Spleen (tissue), 11 donors: ENCODE data around the gene AIG1. TPM values are rescaled to one million over a fixed set of nuclear protein-coding genes. Genes with fewer than 3 reads are reported as not detected.

Experiments
- DNase-seq: peaks from one replicate; pipeline ENCODE4 v3.0.0-alpha.2; 2020
- H3K27ac ChIP-seq, 8 donors: fragments of 200-600 bp; sonication (generic) in 7 of 8; 1 replicate in 4 of 8; 2 replicates in 4 of 8; pipeline versions ENCODE4 v1.5.0 to v1.8.0; 2016 to 2021; ENCODE audit warnings: inconsistent platforms in 4 of 8, mild to moderate bottlenecking in 4 of 8, moderate library complexity in 1 of 8
- H3K27me3 ChIP-seq, 7 donors: fragments of 200-600 bp; sonication (generic) in 6 of 7; replicated peaks in 1 of 7; 1 replicate in 4 of 7; 2 replicates in 3 of 7; pipeline versions ENCODE4 v1.5.0 to v1.8.0; 2016 to 2021; ENCODE audit warnings: inconsistent platforms in 3 of 7, mild to moderate bottlenecking in 1 of 7
- H3K36me3 ChIP-seq, 6 donors: fragments of 200-600 bp; sonication (generic) in 5 of 6; 1 replicate in 4 of 6; 2 replicates in 2 of 6; pipeline versions ENCODE4 v1.5.0 to v1.8.0; 2016 to 2021; ENCODE audit warnings: inconsistent platforms in 2 of 6
- H3K4me1 ChIP-seq, 6 donors: fragments of 200-600 bp; sonication (generic) in 5 of 6; 1 replicate in 3 of 6; 2 replicates in 3 of 6; pipeline versions ENCODE4 v1.5.0 to v1.8.0; 2016 to 2021; ENCODE audit warnings: inconsistent platforms in 3 of 6
- H3K4me3 ChIP-seq, 8 donors: fragments of 200-600 bp; sonication (generic) in 7 of 8; 1 replicate in 4 of 8; 2 replicates in 4 of 8; pipeline versions ENCODE4 v1.5.0 to v1.8.0; 2016 to 2021; ENCODE audit warnings: inconsistent platforms in 4 of 8, mild to moderate bottlenecking in 4 of 8, moderate library complexity in 2 of 8
- H3K9me3 ChIP-seq, 8 donors: fragments of 200-600 bp; sonication (generic) in 7 of 8; 1 replicate in 4 of 8; 2 replicates in 4 of 8; pipeline versions ENCODE4 v1.5.0 to v1.8.0; 2016 to 2021; ENCODE audit warnings: inconsistent platforms in 4 of 8
- CTCF ChIP-seq, 11 experiments: fragments of 200-600 bp in 7 of 11; fragments of 450-650 bp in 4 of 11; sonication (generic) in 4 of 11; IDR thresholded peaks in 8 of 11; conservative IDR thresholded peaks in 3 of 11; 1 replicate in 7 of 11; 2 replicates in 4 of 11; pipeline versions ENCODE4 v1.4.0 to v1.8.0; 2016 to 2021; ENCODE audit warnings: antibody characterized with exemption in 11 of 11, inconsistent platforms in 4 of 11, mild to moderate bottlenecking in 1 of 11
- POLR2A ChIP-seq, 3 donors: fragments of 450-650 bp; IDR thresholded peaks; one replicate each; pipeline ENCODE4 v1.5.1; 2017; ENCODE audit warnings: antibody characterized with exemption in 3 of 3, mild to moderate bottlenecking in 1 of 3
- POLR2AphosphoS5 ChIP-seq, 3 donors: sonication (generic); formaldehyde crosslinking; IDR thresholded peaks; one replicate each; pipeline ENCODE4 v1.5.1; 2017; ENCODE audit warnings: antibody characterized with exemption in 3 of 3
- WGBS, 5 donors: extraction: QIAGEN DNeasy Blood & Tissue Kit in 3 of 5; methylation state at CpG; one replicate each; pipeline versions ENCODE4 v1.1.5 to v1.1.7; 2013 to 2018; 5-methylcytosine and 5-hydroxymethylcytosine counted together
- intact Hi-C: fragments of 100-400 bp; cut with DNase I; formaldehyde crosslinking; loops from one replicate; pipeline ENCODE4 v1.15.0; 2023; ENCODE audit warnings: low total_unique reads
- polyA plus RNA-seq, 3 donors: library from polyadenylated mRNA; stranded (reverse); fragments of 200-250 nt; gene quantifications; one replicate each; pipeline ENCODE4 v1.2.1, GENCODE V29; 2013
- total RNA-seq, 7 donors: library from RNA; depleted of rRNA in 3 of 7; stranded (reverse); fragments of >200 nt in 3 of 7; fragmentation: NEBNext Ultra II Directional in 4 of 7; extraction: Animal tissue kit (Norgen Biotek cat#: 25700) in 4 of 7; gene quantifications; one replicate each; pipeline versions ENCODE4 v1.1.0 to v1.2.1, GENCODE V29; 2016 to 2021
- donor health status: healthy with polysubstance abuse.
- donor health status: DM: no; HTN: no; CAD: no; lungs with moderate emphysema.
- donor health status: DM: no; HTN: no; CAD: no.
- donor health status: Bipolar disorder and iron deficiency.
- donor health status: healthy.
- donor health status: DM: no; HTN: no; CAD: no.
- donor health status: DM: yes; HTN: yes; CAD: no.

Gene AIG1
- total and polyA plus RNA-seq, 10 donors, result 14.3 to 38.0 (median 27.9) TPM

- Histone ChIP-seq H3K4me3 (no peak overlapping the region), H3K27ac (no peak overlapping the region), H3K36me3 (no peaks in the 10 kb centered on the region), H3K27me3 (no peaks in the 10 kb centered on the region), H3K9me3 (peaks cover 0 to 11% (median 0%) of the 10 kb centered on the region in 8 donors), H3K4me1 (no peaks in the 10 kb centered on the region)
- no peak for DNase-seq
- WGBS, 5 donors, result 75 to 97% (median 89%) methylated on average over 3 of the region's 3 CpGs
- intact Hi-C loops, result no loop called here
- no peak for TF ChIP-seq POLR2AphosphoS5 (IDR thresholded peaks at IDR 0.05)
- TF ChIP-seq CTCF (IDR thresholded peaks at IDR 0.05 in 8 of 11, conservative IDR thresholded peaks at IDR 0.05 in 3 of 11), result no peak
- TF ChIP-seq POLR2A (IDR thresholded peaks at IDR 0.05), result no peak
Observed at GRCh38 chr6:143213859-143214376, 153.2 kb downstream of the AIG1 start.

GRCh38 chr6:143215363-143215762 lies 154.7 kb downstream of the AIG1 start:
- Histone ChIP-seq H3K4me1 (no peaks in the 10 kb centered on the region), H3K4me3 (no peak overlapping the region), H3K36me3 (no peaks in the 10 kb centered on the region), H3K27ac (no peak overlapping the region), H3K9me3 (no peaks in the 10 kb centered on the region), H3K27me3 (no peaks in the 10 kb centered on the region)
- 75 to 89% (median 83%) methylated on average over 2 of the region's 2 CpGs for WGBS, 5 donors
- no peak for DNase-seq
- TF ChIP-seq CTCF (IDR thresholded peaks at IDR 0.05 in 8 of 11, conservative IDR thresholded peaks at IDR 0.05 in 3 of 11) (no peak), POLR2A (IDR thresholded peaks at IDR 0.05) (no peak), POLR2AphosphoS5 (IDR thresholded peaks at IDR 0.05) (no peak)
- intact Hi-C loops, result no loop called here

GRCh38 chr6:143215771-143216170 lies 155.1 kb downstream of the AIG1 start:
- TF ChIP-seq POLR2AphosphoS5 (IDR thresholded peaks at IDR 0.05), result no peak
- no peak for TF ChIP-seq CTCF (IDR thresholded peaks at IDR 0.05 in 8 of 11, conservative IDR thresholded peaks at IDR 0.05 in 3 of 11)
- no peak for TF ChIP-seq POLR2A (IDR thresholded peaks at IDR 0.05)
- Histone ChIP-seq H3K4me1 (no peaks in the 10 kb centered on the region), H3K27me3 (no peaks in the 10 kb centered on the region), H3K27ac (no peak overlapping the region), H3K4me3 (no peak overlapping the region), H3K9me3 (no peaks in the 10 kb centered on the region), H3K36me3 (no peaks in the 10 kb centered on the region)
- no peak for DNase-seq
- 58 to 86% (median 73%) methylated on average over 1 of the region's 1 CpG for WGBS, 5 donors
- intact Hi-C loops, result no loop called here

- intact Hi-C loops, result no loop called here
- Histone ChIP-seq H3K4me1 (no peaks in the 10 kb centered on the region), H3K27ac (no peak overlapping the region), H3K9me3 (no peaks in the 10 kb centered on the region), H3K27me3 (no peaks in the 10 kb centered on the region), H3K36me3 (no peaks in the 10 kb centered on the region), H3K4me3 (no peak overlapping the region)
- TF ChIP-seq POLR2A (IDR thresholded peaks at IDR 0.05) (no peak), POLR2AphosphoS5 (IDR thresholded peaks at IDR 0.05) (no peak), CTCF (IDR thresholded peaks at IDR 0.05 in 8 of 11, conservative IDR thresholded peaks at IDR 0.05 in 3 of 11) (no peak)
- DNase-seq, result no peak
- 80 to 96% (median 86%) methylated on average over 5 of the region's 5 CpGs for WGBS, 5 donors
Observed at GRCh38 chr6:143218233-143218632, 157.5 kb downstream of the AIG1 start.
